ENCODE results near the gene PET100. TPM values are rescaled to one million over a fixed set of nuclear protein-coding genes. Genes with fewer than 3 reads are reported as not detected.

Gene PET100, protein sequence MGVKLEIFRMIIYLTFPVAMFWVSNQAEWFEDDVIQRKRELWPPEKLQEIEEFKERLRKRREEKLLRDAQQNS
- polyA plus RNA-seq (2014; cell fraction: cytosol; rRNA removed): 9.4 and 58.0 TPM in 2 replicates
- 9.5 and 56.6 TPM in 2 replicates for polyA plus RNA-seq (2014; cell fraction: nucleus; rRNA removed)

DNA sequence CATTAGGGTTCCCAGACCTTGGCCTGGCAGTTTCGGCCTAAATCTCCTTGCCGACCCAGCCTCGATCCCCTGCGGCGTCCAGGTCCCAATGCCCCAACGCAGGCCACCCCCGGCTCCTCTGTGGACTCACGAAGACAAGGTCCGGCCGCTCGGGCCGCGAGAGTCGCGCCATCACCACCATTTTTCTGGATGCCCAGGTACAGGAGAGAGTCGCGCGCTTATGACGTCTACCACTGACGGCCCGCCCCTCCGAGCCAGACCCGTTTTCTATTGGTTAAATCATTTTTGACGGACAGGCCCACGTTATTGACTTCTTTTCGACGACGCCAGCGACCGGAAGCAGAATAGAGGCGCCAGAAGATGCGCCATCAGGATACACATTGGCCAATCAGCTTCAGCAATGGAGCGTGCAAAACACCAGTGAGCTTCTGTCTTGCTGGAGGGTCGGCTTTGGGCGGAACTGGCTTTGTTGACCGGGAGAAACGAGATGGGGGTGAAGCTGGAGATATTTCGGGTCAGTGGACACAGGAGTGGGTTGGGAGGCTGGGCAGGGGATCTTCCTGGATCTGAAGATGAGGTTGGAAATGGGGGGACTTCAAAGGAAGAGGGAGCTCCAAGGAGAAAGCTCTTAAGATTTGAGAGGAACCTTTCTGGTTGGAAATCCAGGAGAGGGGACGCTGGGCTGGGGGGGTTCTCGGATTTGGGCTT is at the start of gene PET100, which contains the start of gene XAB2:
Gene PET100 (plus strand): TSS at position 447 of the 708 bp plus-strand sequence. CDS start 41 bp downstream, at position 488.
Gene XAB2 (minus strand): TSS at position 199 of the 708 bp plus-strand sequence. CDS start 18 bp downstream, at position 181.
- peak; percentile 98 for DNase-seq (ENCODE audit: low spot score)

- DNase-seq (ENCODE audit: low spot score): no peak
Measured at GRCh38 chr19:7582446-7582845, 47.1 kb upstream of the PET100 start.

DNA sequence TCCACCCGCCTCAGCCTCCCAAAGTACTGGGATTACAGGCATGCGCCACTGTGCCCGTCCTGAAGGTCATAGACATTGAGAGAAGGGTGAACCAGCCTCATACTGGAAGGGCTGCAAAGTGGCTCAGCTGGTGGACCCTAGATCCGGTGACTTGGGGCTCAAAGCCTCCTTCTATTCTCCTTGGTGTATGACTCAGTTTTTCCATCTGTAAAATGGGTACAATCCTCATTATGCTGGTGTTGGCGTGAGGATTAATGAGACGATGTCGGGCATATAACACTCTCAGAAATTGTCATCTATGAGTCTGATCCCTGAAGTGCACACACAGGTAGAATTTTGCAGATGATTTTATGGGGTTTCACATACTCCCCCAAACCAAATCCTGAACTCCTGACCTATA is 39.8 kb upstream of the PET100 start:
- no peak for DNase-seq (ENCODE audit: low spot score)

DNA sequence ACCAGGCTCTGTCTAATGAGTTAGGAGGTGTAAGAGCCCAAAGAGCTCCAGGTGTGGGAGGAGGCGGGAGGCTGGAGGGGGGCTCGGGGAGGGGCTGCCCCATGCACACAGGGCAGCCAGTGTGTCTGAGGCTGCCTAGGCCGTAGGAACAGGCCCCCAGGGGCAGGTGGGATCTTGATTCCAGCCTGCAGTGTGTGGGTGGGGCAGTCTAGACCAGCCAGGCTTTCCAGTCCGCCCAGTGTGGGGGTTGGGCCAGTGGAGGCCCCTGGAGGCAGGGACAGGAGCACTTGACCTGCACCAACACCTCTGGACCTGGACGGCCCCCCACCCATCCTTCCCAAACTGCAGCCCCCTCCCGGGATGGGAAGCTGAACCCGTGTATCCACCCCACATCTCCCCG is 39.3 kb upstream of the PET100 start:
- no peak for DNase-seq (ENCODE audit: low spot score)

- DNase-seq (ENCODE audit: low spot score): peak; percentile 69
Measured at GRCh38 chr19:7595466-7596133, 34.0 kb upstream of the PET100 start, which contains the start of gene CAMSAP3. Gene CAMSAP3, plus strand, starts transcription at chr19:7595863. Its CDS starts 140 bp downstream, at chr19:7596003.

DNA sequence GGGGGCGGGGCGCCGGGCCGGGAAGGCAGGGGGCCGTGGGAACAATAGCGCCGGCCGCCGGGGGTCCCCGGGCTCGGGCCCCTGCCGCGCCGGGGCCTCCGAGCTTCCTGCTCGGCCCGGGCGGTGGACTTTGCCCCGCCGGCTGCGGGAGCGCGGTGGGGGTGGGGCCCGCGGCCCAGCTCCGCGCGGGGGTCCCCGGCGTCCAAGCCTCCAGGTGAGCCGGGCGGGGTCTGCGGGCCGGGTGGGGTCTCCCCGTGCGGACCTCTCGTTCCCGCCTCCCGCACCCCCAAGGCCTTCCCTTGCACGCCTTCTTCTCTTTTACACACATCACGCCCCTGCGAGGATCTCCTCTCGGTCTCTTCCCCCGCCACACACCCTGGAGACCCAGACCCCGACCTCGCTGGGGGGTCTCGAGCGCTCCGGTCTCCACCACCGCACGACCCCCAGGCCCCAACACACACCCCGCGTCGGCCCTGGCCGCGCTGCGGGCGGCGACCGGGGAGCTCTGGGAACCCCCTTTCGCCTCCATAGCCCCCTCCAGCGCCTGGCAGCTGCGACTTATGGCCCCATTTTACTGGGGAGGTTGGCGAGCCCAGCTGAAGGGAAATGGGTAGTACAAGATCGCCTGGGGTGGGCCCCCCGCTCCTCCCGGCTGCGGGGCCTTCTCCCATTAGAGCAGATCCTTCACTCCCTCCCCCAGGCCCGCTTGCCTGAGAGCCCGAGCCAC is 33.2 kb upstream of the PET100 start:
- no peak for DNase-seq (ENCODE audit: low spot score)

GRCh38 chr19:7597689-7598088 is 31.9 kb upstream of the PET100 start:
- DNase-seq (ENCODE audit: low spot score): no peak

DNA sequence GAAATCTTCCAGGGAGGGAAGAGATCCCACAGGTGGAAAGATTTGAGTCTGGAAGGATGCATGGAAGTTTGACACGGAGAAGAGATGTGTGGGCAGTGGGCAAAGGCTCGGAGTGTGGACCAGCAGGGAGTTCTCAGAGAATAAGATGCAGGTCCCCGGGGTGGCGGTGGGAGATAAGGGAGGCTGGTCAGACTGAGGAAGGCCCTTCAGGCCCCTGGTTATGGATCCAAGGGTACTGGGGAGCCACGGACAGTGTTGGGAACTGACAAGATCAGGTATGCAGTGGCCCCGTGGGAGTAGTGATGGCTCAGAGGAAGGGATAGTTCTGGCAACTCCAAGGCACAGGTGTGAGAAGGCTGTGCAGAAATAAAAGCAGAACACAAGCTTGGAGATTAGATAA is 31.4 kb upstream of the PET100 start:
- DNase-seq (ENCODE audit: low spot score): no peak

GRCh38 chr19:7600721-7601120 is 28.9 kb upstream of the PET100 start:
- no peak for DNase-seq (ENCODE audit: low spot score)

DNA sequence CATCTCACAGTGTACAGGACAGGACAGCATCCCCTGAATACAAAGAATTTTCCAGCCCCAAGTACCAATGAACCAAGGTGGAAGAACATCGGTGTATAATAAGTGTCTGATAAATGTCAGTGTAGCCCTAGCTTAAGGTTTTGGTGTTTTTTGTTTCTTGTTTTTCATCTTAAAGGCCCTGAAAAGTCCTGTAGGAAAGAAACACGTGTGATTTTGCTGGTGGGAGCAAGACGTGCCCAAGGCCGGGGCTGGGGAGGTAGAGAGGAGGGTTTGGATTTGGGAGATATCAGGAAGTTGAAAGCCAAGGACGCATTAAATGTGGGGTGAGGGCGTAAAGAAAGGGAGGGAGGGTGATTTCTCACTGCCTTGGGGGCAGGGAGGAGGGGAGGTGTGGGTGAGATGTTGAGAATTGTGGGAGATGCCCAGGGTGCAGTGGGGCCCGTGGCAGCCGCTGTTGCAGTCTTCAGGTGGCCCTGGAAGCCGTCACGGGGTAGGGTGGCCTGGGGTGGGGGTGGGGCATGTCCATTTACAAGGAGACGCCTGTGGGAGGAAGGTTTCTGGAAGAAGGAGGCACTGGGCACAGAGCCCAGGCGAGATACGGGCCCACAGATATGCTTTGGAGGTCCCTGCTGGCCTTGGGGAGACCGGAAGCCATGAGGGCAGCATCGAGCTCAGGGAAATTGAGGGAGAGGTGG is 27.2 kb upstream of the PET100 start:
- DNase-seq (ENCODE audit: low spot score): no peak

- DNase-seq (ENCODE audit: low spot score): no peak
Measured at GRCh38 chr19:7602935-7603497, 26.6 kb upstream of the PET100 start.

DNA sequence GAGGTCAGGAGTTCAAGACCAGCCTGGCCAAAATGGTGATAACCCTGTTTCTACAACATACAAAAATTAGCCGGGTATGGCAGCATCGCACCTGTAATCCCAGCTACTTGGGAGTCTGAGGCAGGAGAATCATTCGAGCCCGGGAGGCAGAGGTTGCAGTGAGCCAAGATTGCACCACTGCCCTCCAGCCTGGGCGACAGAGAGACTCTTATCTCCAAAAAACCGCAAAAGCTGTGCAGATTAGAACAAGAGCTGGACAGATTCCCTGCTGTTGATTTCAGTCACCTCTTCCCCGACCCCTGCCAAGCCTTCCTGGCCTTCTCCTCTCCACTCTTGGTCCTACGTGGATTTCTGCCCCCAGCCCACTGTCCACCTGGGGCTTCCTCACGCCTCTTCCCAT is 25.7 kb upstream of the PET100 start:
- DNase-seq (ENCODE audit: low spot score): no peak

- DNase-seq (ENCODE audit: low spot score): peak; percentile 38
Measured at GRCh38 chr19:7605490-7606222, 23.9 kb upstream of the PET100 start.

DNA sequence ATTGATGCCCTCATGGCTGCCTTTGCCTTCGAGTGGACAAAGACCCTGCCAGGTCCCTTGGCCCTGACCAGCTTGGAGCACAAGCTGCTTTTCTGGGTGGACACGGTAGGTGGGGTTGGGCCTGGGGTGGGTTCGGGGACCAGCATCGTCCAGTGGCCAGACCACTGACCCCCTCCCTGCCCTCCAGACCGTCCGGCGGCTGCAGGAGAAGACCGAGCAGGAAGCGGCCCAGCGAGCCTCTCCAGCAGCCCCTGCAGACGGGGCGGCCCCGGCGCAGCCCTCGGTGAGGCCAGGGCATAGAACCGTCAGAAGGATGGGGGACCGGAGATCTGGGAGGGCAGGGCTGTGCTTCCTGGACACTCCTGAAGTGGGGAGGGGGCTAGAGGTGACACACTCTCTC is 23.3 kb upstream of the PET100 start:
- no peak for DNase-seq (ENCODE audit: low spot score)

GRCh38 chr19:7607212-7607873 is 22.2 kb upstream of the PET100 start:
- no peak for DNase-seq (ENCODE audit: low spot score)

DNA sequence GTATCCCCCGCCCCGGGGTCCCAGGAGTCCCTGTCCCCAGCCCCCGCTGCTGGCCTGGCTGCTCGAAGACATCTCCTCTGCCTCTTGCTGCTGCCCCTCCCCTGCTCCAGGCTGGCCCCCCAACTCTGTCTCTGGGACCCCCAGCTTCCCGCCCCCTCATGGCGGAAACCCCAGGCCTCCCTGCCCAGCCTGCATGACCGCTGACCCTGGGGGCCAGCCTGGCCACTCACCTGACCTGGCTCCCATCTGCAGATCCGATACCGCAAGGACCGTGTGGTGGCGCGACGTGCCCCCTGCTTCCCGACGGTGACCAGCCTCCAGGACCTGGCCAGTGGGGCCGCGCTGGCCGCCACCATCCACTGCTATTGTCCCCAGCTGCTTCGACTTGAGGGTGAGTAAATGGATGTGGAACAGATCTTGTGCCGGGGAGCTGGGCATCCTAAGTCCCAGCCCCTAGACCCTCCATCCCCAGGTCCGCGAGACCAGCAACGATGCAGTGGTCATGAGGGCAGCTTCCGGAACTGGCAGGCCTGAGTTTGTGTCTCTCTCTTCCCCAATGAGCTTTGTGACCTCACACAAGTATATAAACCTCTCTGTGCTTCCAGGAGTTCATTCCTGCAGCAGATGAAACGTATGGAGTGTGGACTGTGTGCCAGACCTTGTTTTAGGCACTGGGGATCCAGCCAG is 21.6 kb upstream of the PET100 start:
- no peak for DNase-seq (ENCODE audit: low spot score)

- no peak for DNase-seq (ENCODE audit: low spot score)
Measured at GRCh38 chr19:7610491-7611240, 18.9 kb upstream of the PET100 start.

DNA sequence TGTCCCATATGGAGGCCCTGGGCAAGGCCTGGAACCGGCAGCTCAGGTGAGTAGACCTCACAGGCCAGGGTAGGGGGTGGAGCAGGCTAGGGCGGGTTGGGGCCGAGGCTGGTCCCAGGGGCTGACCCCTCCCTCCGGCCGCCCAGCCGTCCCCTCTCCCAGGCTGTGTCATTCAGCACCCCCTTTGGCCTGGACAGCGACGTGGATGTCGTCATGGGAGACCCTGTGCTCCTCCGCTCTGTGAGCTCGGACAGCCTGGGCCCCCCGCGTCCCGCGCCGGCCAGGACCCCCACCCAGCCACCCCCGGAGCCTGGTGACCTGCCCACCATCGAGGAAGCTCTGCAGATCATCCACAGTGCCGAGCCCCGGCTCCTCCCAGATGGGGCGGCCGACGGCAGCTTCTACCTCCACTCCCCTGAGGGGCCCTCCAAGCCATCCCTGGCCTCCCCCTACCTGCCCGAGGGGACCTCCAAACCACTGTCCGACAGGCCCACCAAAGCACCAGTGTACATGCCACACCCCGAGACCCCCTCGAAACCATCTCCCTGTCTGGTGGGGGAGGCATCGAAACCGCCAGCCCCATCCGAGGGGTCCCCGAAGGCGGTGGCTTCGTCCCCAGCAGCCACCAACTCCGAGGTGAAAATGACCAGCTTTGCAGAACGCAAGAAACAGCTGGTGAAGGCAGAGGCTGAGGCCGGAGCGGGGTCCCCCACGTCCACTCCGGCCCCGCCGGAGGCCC is 17.9 kb upstream of the PET100 start:
- DNase-seq (ENCODE audit: low spot score): no peak

All from SK-N-DZ (cell line).